T47D (cell line): ENCODE results near the gene GPR50.

Source experiments
- DNase-seq, 2 experiments: peaks; one replicate each; pipeline versions ENCODE4 v3.0.0 to v3.0.0-alpha.2; 2011 to 2012; ENCODE audit warnings: low read depth in 1 of 2, low spot score in 1 of 2
- JUND ChIP-seq: IDR thresholded peaks from 2 replicates; pipeline ENCODE4 v1.6.1; 2012; ENCODE audit warnings: low read depth
- in situ Hi-C: cut with HindIII; loops from 2 replicates; pipeline ENCODE4 v1.10.0; 2016; ENCODE audit warnings: low sequenced_read_pairs, low pct_unique_long_range_greater_than_20kb

Gene GPR50

GRCh38 chrX:151178746-151179145 lies 2.4 kb downstream of the GPR50 start:
- DNase-seq = no peak
- in situ Hi-C loops = no loop called here
- no peak for TF ChIP-seq JUND

DNA sequence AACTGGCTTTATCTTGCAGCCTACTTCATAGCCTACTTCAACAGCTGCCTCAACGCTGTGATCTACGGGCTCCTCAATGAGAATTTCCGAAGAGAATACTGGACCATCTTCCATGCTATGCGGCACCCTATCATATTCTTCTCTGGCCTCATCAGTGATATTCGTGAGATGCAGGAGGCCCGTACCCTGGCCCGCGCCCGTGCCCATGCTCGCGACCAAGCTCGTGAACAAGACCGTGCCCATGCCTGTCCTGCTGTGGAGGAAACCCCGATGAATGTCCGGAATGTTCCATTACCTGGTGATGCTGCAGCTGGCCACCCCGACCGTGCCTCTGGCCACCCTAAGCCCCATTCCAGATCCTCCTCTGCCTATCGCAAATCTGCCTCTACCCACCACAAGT lies 4.0 kb downstream of the GPR50 start:
- DNase-seq = no peak
- TF ChIP-seq JUND = no peak
- in situ Hi-C loops = no loop called here

- DNase-seq = no peak
- TF ChIP-seq JUND = no peak
- in situ Hi-C loops = no loop called here
Measured at GRCh38 chrX:151181088-151181487, 4.7 kb downstream of the GPR50 start.

- in situ Hi-C loops = no loop called here
Measured at GRCh38 chrX:151183233-151183753, 6.9 kb downstream of the GPR50 start.

DNA sequence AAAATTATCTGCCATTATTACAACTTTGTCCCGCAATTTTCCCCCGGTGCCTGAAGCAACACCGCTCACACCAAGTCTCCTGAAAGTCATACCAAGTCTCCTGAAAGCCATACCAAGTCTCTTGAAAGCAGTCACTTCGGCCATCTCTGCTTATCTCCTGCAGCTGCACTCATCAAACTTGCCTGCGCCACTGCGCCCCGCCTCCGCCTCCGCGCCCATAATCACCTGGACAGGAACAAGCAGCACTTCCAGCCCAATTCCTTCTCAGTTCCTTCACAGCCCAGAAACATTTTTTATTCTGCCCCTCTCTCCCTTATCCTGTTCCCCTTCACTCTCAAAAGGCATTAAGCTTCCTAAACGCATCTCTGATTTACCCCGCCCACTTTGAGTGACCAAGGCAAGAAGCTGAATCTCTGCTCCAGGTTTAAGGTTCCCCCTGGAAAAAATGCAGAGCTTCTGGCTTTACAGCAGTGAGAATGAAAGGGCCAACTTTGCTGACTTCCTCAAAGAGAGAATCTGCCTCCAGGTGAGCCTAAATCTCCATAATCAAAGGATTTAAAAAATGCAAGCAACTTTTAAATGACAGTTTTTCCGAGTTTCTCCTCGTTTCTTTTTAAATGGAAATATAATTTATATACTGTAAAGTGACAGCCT lies 7.7 kb downstream of the GPR50 start:
- TF ChIP-seq JUND = no peak
- in situ Hi-C loops = no loop called here
- no peak for DNase-seq

More at GRCh38 chrX:151183233-151183753, 6.9 kb downstream of the GPR50 start:
- no peak for TF ChIP-seq JUND
- DNase-seq = no peak

GRCh38 chrX:151184705-151185104 lies 8.3 kb downstream of the GPR50 start:
- in situ Hi-C loops = no loop called here
- no peak for DNase-seq
- TF ChIP-seq JUND = no peak

DNA sequence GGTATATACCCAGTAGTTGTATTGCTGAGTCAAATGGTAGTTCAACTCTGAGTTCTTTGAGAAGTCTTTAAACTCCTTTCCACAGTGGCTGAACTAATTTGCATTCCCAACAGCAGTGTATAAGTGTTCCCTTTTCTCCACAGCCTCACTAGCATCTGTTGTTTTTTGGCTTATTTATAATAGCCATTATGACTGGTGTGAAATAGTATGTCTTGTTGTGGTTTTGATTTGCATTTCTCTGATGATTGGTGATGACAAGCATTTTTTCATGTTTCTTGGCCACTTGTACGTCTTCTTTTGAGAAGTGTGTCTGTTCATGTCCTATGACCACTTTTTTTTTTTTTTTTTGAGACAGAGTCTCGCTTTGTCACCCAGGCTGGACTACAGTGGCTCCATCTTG lies 30.5 kb downstream of the GPR50 start:
- no peak for DNase-seq
- TF ChIP-seq JUND = no peak
- in situ Hi-C loops = no loop called here

DNA sequence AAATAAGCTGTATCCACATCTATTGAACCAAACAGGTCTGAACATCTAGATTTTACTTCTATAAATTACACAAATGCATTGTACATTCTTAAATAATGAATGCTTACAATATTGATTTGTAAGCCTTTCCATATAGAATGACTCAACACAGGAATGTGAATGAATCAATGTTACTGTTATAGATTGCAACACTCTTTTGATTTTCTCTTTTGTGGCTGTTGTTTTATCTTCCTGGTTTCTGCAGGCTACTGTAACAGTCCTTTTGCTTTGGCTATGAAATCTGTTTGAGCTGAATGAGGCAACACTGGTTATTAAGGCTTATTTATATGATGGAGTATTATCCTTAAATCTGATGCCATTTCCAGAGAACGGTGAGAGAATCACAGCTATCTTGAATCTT lies 49.5 kb downstream of the GPR50 start:
- no peak for TF ChIP-seq JUND
- DNase-seq = no peak
- in situ Hi-C loops = no loop called here

DNA sequence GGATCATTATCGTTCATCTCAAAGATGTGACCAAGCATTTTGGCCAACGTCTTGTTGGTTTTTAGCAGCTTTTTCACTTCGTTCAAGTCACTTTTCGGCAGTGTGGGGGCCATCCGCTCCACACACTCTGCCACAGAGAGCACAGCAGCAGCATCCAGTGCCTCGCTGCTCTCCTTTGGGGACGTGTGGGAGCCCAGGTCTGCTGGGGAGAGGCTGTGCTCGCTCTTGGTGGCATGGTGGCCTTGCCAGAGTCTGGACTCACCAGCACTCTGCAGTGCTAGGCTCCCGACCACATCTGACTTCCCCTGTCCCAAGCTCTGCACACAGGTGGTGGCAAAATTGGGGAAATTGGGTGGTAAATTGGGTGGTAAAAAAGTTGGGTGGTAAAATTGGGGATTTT lies 50.6 kb downstream of the GPR50 start:
- TF ChIP-seq JUND = no peak
- DNase-seq = no peak
- in situ Hi-C loops = no loop called here

- TF ChIP-seq JUND = no peak
- no peak for DNase-seq
- in situ Hi-C loops = no loop called here
Measured at GRCh38 chrX:151227627-151228026, 51.2 kb downstream of the GPR50 start.

DNA sequence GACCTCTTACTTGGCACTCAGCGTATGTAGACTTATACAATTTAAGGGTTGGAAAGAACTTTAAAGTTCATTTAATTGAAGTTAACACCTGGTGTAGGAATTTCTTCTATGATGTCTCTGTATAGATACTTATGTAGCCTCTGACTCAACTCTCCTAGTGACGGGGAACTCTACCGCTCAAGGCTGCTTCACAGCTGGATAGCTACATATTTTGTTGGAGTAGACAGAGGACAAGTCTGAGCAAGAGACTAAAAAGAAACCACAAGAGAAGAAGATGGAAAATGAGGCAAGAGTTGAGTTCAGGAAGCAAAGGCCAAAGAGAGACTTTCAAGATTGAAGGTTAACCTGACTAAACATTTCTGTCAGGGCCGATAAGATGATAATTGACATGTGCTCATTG lies 52.6 kb downstream of the GPR50 start:
- in situ Hi-C loops = no loop called here
- DNase-seq = no peak
- no peak for TF ChIP-seq JUND
